GM20000 (cell line): ENCODE measurements around the gene HYAL2.

Experiments used
- DNase-seq: peaks from one replicate; pipeline ENCODE4 v3.0.0; 2012; ENCODE audit warnings: low spot score
- TF ChIP-seq, protein P1 (sequence below): IDR thresholded peaks from 2 replicates; pipeline ENCODE4 v1.5.1; 2012; ENCODE audit warnings: mild to moderate bottlenecking, control low read depth; ENCODE audit errors: extremely low read depth, missing control alignments

HYAL2 gene

DNA sequence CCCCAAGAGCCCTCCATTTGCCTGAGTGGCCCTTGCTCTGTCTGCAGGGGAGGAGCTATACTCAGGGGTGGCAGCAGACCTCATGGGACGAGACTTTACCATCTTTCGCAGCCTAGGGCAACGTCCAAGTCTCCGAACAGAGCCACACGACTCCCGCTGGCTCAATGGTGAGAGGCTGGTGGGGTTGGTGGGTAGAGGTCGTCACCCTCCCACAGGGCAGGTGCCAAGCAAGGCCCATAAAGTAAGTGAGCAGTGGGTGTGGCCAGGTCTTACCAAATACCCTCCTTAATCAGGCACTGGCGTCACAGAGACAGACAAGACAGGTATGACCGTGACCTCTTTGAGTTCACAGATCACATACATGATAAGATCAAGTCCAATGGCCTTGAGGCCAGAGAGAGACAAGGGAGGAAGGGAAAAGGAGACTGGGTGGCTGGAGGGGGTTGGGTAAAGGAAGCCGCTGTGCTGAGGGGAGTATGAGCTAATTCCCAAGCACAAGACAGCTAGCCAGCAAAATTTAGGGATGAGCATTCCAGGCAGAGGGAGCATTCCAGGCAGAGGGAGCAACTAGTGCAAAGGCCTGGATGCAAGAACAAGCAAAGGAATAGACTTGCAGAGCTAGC is 51.1 kb downstream of the HYAL2 start:
- DNase-seq: peak; percentile 22
- TF ChIP-seq, protein P1, sequence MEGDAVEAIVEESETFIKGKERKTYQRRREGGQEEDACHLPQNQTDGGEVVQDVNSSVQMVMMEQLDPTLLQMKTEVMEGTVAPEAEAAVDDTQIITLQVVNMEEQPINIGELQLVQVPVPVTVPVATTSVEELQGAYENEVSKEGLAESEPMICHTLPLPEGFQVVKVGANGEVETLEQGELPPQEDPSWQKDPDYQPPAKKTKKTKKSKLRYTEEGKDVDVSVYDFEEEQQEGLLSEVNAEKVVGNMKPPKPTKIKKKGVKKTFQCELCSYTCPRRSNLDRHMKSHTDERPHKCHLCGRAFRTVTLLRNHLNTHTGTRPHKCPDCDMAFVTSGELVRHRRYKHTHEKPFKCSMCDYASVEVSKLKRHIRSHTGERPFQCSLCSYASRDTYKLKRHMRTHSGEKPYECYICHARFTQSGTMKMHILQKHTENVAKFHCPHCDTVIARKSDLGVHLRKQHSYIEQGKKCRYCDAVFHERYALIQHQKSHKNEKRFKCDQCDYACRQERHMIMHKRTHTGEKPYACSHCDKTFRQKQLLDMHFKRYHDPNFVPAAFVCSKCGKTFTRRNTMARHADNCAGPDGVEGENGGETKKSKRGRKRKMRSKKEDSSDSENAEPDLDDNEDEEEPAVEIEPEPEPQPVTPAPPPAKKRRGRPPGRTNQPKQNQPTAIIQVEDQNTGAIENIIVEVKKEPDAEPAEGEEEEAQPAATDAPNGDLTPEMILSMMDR: no peak

DNA sequence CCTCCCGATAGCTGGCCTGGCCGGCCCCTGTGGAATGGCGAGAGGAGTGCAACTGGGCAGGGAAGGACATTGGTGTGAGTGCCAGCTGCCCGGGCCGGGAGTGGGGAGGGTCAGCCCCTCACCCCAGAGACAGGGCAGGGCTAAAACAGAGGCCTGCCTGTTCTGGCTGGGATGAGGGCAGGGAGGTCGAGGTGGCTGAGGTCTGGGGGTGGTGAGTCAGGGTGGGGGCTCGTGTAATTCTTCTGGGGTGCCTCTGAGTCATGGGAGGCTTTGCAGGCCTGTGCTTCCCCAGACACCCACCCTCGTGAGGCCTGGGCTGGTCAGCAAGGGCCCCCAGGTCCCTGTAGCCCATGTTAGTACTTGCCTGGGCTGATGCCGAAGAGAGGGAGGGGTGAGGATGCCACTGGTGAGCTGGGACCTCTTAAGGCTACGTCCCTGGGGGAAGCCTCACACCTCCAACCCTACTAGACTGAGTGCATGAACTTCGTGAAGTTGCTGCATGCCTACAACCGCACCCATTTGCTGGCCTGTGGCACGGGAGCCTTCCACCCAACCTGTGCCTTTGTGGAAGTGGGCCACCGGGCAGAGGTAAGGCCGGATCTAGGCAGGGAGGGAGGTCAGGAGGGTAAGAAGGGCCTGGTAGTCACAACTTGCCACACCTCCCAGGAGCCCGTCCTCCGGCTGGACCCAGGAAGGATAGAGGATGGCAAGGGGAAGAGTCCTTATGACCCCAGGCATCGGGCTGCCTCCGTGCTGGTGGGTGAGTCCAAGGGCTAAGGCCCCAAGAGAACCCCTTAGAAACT is 51.9 kb downstream of the HYAL2 start:
- TF ChIP-seq, protein P1: no peak
- DNase-seq: no peak

DNA sequence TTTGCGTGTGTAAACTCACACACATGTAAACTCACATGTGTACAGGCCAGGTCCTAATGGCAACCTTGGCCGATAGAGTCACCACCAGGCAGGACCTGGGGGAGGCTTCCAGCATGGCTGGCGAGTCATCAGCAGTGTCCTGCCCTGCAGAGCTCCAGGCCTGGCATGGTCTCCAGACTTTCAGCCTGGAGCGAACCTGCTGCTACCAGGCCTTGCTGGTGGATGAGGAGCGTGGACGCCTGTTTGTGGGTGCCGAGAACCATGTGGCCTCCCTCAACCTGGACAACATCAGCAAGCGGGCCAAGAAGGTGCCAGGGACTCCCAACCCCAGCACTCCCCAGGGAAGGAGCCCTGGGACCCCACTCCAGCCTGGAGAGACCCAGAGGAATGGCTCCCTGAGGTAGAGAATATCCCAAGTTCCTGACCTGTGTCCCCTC is 52.5 kb downstream of the HYAL2 start:
- TF ChIP-seq, protein P1: no peak
- DNase-seq: no peak

DNA sequence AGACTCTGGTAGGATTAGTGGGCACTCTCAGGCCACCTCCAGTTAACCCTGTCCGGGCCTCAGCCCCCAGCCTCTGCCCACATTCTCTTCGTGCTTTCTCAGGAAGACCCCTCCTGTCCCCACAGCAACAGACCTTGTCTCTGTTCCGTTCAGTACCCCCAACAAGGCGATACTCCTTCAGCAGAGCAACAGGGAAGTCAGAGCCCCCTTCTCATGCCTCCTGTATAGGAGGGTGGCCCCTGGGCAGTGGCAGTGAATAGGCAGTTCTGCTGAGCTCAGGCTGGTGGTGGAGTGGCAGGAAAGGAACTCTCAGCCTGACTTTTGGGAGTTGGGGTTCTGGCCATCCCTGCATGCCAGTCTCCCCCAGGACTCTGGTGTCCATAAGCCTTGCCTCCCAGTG is 53.1 kb downstream of the HYAL2 start:
- peak; percentile 20 for DNase-seq
- TF ChIP-seq, protein P1: no peak

DNA sequence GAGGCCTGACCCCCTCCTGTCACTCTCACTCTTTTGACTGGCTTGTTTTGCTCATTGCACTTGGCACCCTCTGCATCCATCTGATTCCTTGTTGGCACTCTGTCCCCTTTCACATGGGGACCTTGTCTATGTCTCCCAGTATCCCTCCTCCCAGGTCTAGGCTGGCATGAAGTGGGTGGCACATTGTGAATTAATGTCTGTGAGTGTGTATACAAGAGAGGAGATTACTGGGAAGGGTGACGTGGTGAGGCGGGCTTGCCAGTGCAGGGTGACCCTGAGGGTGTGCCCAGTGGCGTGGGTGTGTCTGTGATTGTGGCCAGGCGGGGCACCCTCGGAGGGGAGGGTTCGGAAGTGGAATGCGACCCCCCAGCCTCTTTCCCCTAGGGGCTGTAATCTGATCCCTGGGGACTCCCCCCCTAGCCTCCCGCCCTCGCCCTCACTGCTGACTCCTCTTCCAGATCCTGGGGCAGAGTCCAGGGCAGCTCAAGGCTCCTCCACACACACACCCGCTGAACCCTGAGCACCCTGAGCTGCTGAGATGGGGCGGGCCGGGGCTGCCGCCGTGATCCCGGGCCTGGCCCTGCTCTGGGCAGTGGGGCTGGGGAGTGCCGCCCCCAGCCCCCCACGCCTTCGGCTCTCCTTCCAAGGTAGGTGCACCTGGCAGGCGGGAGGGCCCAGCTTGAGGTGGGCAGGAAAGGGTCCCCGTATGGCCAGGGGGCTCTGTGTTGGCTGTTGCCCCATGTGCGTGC is 53.7 kb downstream of the HYAL2 start, which contains the start of gene SEMA3B:
TSS of gene SEMA3B (plus strand) at position 445 of the 749 bp plus-strand sequence. CDS start at position 539, 94 bp downstream.
- DNase-seq: no peak
- TF ChIP-seq, protein P1: no peak

DNA sequence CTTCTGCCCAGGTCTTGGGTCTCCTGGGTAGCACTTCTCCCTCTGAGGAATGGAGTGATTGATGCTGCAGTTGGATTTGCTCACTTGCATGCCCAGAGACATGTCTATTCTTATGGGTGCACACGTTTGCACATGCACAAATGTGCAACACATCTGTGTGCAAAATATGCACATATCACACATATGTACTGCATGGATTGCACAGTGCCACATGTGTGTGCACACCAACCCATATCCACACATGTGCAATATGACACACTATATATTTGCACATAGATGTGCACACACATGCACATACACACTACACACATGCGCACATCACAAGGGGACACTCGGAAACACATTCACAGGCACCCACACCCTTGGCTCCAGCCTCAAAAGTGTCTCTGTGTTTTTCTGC is 54.3 kb downstream of the HYAL2 start:
- TF ChIP-seq, protein P1: no peak
- no peak for DNase-seq
